ENCODE data around the gene IGFL1. TPM values are rescaled to one million over a fixed set of nuclear protein-coding genes. Genes with fewer than 3 reads are reported as not detected.
"Not testable (repeated sequence)": the region's sequence is repeated elsewhere in the genome, so short reads cannot be mapped to it uniquely, and the experiment has no call there.

The IGFL1 gene
- total RNA-seq, 5 donors from 2014 or later (not counting 1 experiment from before 2014, with no cell fraction given), result not detected

GRCh38 chr19:46220038-46220615 lies 9.4 kb upstream of the IGFL1 start:
- ATAC-seq (replicated peaks in 1 of 4) (no peak), DNase-seq (no peak)
- H3K9me3 ChIP-seq, result no peaks in the 10 kb centered on the region
- 82% methylated on average over 5 of the region's 8 CpGs for WGBS (ENCODE audit: insufficient coverage)
- H3K4me1 Mint-ChIP-seq, result peaks cover 0 to under 1% (median 0%) of the 10 kb centered on the region in 3 donors
- no peaks in the 10 kb centered on the region for H3K36me3 ChIP-seq (ENCODE audit: control insufficient read depth in 2 of 2, extremely low read depth in 1 of 2, insufficient read depth in 1 of 2, low read length in 1 of 2)
- no peaks in the 10 kb centered on the region for H3K36me3 Mint-ChIP-seq
- no peak overlapping the region for H3K27ac Mint-ChIP-seq
- H3K27ac ChIP-seq (ENCODE audit: low read length), result no peak overlapping the region
- no peak overlapping the region for H3K4me3 Mint-ChIP-seq
- H3K4me3 ChIP-seq (ENCODE audit: control insufficient read depth in 1 of 2, extremely low read depth in 1 of 2, low read length in 1 of 2), result no peak overlapping the region
- H3K9me3 Mint-ChIP-seq, result peaks cover 0 to 3% (median 0%) of the 10 kb centered on the region in 3 donors
- peaks cover 43 to 48% of the 10 kb centered on the region in 2 donors for H3K27me3 Mint-ChIP-seq
- H3K27me3 ChIP-seq (replicated peaks in 1 of 2; ENCODE audit: control insufficient read depth in 2 of 2, extremely low read depth in 1 of 2, insufficient read depth in 2 of 2, low read length in 1 of 2), result peaks cover 0 to 50% of the 10 kb centered on the region in 2 experiments
- POLR2A ChIA-PET, result no interaction called here
- CTCF ChIA-PET, result no interaction called here
- no peaks in the 10 kb centered on the region for H3K4me1 ChIP-seq (ENCODE audit: control insufficient read depth in 1 of 2, extremely low read depth in 1 of 2, insufficient read depth in 2 of 2, low read length in 2 of 2)

GRCh38 chr19:46221152-46221551 lies 8.4 kb upstream of the IGFL1 start:
- H3K36me3 Mint-ChIP-seq, result no peaks in the 10 kb centered on the region
- ChIA-PET POLR2A (no interaction called here), CTCF (interaction anchor here in 1 of 2 donors (0.7 kb wide), 1 partner anchor 1546 kb away, joined by 3 read pairs; no protein-coding TSS in a partner anchor)
- 86% methylated on average over 1 of the region's 2 CpGs for WGBS (ENCODE audit: insufficient coverage)
- Histone ChIP-seq H3K27me3 (replicated peaks in 1 of 2; ENCODE audit: control insufficient read depth in 2 of 2, extremely low read depth in 1 of 2, insufficient read depth in 2 of 2, low read length in 1 of 2) (peaks cover 0 to 51% of the 10 kb centered on the region in 2 experiments), H3K4me1 (ENCODE audit: control insufficient read depth in 1 of 2, extremely low read depth in 1 of 2, insufficient read depth in 2 of 2, low read length in 2 of 2) (peaks cover 0 to 7% of the 10 kb centered on the region in 2 experiments), H3K4me3 (ENCODE audit: control insufficient read depth in 1 of 2, extremely low read depth in 1 of 2, low read length in 1 of 2) (no peak overlapping the region), H3K27ac (ENCODE audit: low read length) (no peak overlapping the region), H3K9me3 (no peaks in the 10 kb centered on the region), H3K36me3 (ENCODE audit: control insufficient read depth in 2 of 2, extremely low read depth in 1 of 2, insufficient read depth in 1 of 2, low read length in 1 of 2) (no peaks in the 10 kb centered on the region)
- H3K9me3 Mint-ChIP-seq, result peaks cover 0 to 3% (median 0%) of the 10 kb centered on the region in 3 donors
- peaks cover 5 to 9% (median 6%) of the 10 kb centered on the region in 3 donors for H3K4me1 Mint-ChIP-seq
- no peak for DNase-seq
- H3K4me3 Mint-ChIP-seq, result no peak overlapping the region
- no peak for ATAC-seq (replicated peaks in 1 of 4)
- H3K27ac Mint-ChIP-seq, result no peak overlapping the region
- peaks cover 47 to 56% of the 10 kb centered on the region in 2 donors for H3K27me3 Mint-ChIP-seq

GRCh38 chr19:46221981-46222610 lies 7.4 kb upstream of the IGFL1 start:
- ChIA-PET POLR2A (interaction anchor here in 1 of 2 donors (0.6 kb wide), 1 partner anchor 146 kb away, joined by 3 read pairs; no protein-coding TSS in a partner anchor), CTCF (interaction anchor here in 1 of 2 donors (0.7 kb wide), 1 partner anchor 1545 kb away, joined by 3 read pairs; no protein-coding TSS in a partner anchor)
- DNase-seq (no peak), ATAC-seq (replicated peaks in 1 of 4) (no peak)
- Mint-ChIP-seq H3K27me3 (peaks cover 43 to 57% of the 10 kb centered on the region in 2 donors), H3K9me3 (no peaks in the 10 kb centered on the region), H3K36me3 (no peaks in the 10 kb centered on the region), H3K27ac (no peak overlapping the region), H3K4me1 (peaks cover 5 to 9% (median 6%) of the 10 kb centered on the region in 3 donors), H3K4me3 (no peak overlapping the region)
- no peak overlapping the region for H3K27ac ChIP-seq (ENCODE audit: low read length)
- no peak overlapping the region for H3K4me3 ChIP-seq (ENCODE audit: control insufficient read depth in 1 of 2, extremely low read depth in 1 of 2, low read length in 1 of 2)
- H3K36me3 ChIP-seq (ENCODE audit: control insufficient read depth in 2 of 2, extremely low read depth in 1 of 2, insufficient read depth in 1 of 2, low read length in 1 of 2), result no peaks in the 10 kb centered on the region
- H3K27me3 ChIP-seq (replicated peaks in 1 of 2; ENCODE audit: control insufficient read depth in 2 of 2, extremely low read depth in 1 of 2, insufficient read depth in 2 of 2, low read length in 1 of 2), result peaks cover 0 to 60% of the 10 kb centered on the region in 2 experiments
- H3K4me1 ChIP-seq (ENCODE audit: control insufficient read depth in 1 of 2, extremely low read depth in 1 of 2, insufficient read depth in 2 of 2, low read length in 2 of 2), result peaks cover 0 to 7% of the 10 kb centered on the region in 2 experiments
- no peaks in the 10 kb centered on the region for H3K9me3 ChIP-seq
- WGBS (ENCODE audit: insufficient coverage), result 42% methylated on average over 3 of the region's 7 CpGs

- H3K4me3 ChIP-seq (ENCODE audit: control insufficient read depth in 1 of 2, extremely low read depth in 1 of 2, low read length in 1 of 2); H3K27ac ChIP-seq (ENCODE audit: low read length); ATAC-seq (replicated peaks in 1 of 4); H3K9me3 ChIP-seq; H3K27ac Mint-ChIP-seq; H3K36me3 Mint-ChIP-seq; H3K36me3 ChIP-seq (ENCODE audit: control insufficient read depth in 2 of 2, extremely low read depth in 1 of 2, insufficient read depth in 1 of 2, low read length in 1 of 2); CTCF ChIA-PET; DNase-seq; POLR2A ChIA-PET; H3K9me3 Mint-ChIP-seq; H3K4me3 Mint-ChIP-seq; H3K4me1 ChIP-seq (ENCODE audit: control insufficient read depth in 1 of 2, extremely low read depth in 1 of 2, insufficient read depth in 2 of 2, low read length in 2 of 2); H3K4me1 Mint-ChIP-seq: not testable (repeated sequence)
- peaks cover 37 to 56% of the 10 kb centered on the region in 2 donors for H3K27me3 Mint-ChIP-seq
- WGBS (ENCODE audit: insufficient coverage), result 84% methylated on average over 5 of the region's 10 CpGs
- peaks cover 0 to 65% of the 10 kb centered on the region in 2 experiments for H3K27me3 ChIP-seq (replicated peaks in 1 of 2; ENCODE audit: control insufficient read depth in 2 of 2, extremely low read depth in 1 of 2, insufficient read depth in 2 of 2, low read length in 1 of 2)
Measured at GRCh38 chr19:46223787-46224186, 5.8 kb upstream of the IGFL1 start.

- Histone ChIP-seq H3K27me3 (replicated peaks in 1 of 2; ENCODE audit: control insufficient read depth in 2 of 2, extremely low read depth in 1 of 2, insufficient read depth in 2 of 2, low read length in 1 of 2) (peaks cover 0 to 69% of the 10 kb centered on the region in 2 experiments), H3K4me3 (ENCODE audit: control insufficient read depth in 1 of 2, extremely low read depth in 1 of 2, low read length in 1 of 2) (no peak overlapping the region), H3K9me3 (no peaks in the 10 kb centered on the region), H3K4me1 (ENCODE audit: control insufficient read depth in 1 of 2, extremely low read depth in 1 of 2, insufficient read depth in 2 of 2, low read length in 2 of 2) (peaks cover 0 to 7% of the 10 kb centered on the region in 2 experiments), H3K27ac (ENCODE audit: low read length) (no peak overlapping the region), H3K36me3 (ENCODE audit: control insufficient read depth in 2 of 2, extremely low read depth in 1 of 2, insufficient read depth in 1 of 2, low read length in 1 of 2) (no peaks in the 10 kb centered on the region)
- Mint-ChIP-seq H3K9me3 (no peaks in the 10 kb centered on the region), H3K27me3 (peaks cover 29 to 60% of the 10 kb centered on the region in 2 donors), H3K4me1 (peaks cover 5 to 9% (median 6%) of the 10 kb centered on the region in 3 donors), H3K27ac (no peak overlapping the region), H3K4me3 (no peak overlapping the region), H3K36me3 (no peaks in the 10 kb centered on the region)
- 80% methylated on average over 1 of the region's 3 CpGs for WGBS (ENCODE audit: insufficient coverage)
- DNase-seq (no peak), ATAC-seq (replicated peaks in 1 of 4) (no peak)
- CTCF ChIA-PET, result no interaction called here
- POLR2A ChIA-PET, result no interaction called here
Measured at GRCh38 chr19:46224773-46225172, 4.8 kb upstream of the IGFL1 start.

- Mint-ChIP-seq H3K36me3 (no peaks in the 10 kb centered on the region), H3K27ac (no peak overlapping the region), H3K27me3 (peaks cover 37 to 65% of the 10 kb centered on the region in 2 donors), H3K4me1 (peaks cover 5 to 9% (median 6%) of the 10 kb centered on the region in 3 donors), H3K4me3 (no peak overlapping the region), H3K9me3 (no peaks in the 10 kb centered on the region)
- Histone ChIP-seq H3K36me3 (ENCODE audit: control insufficient read depth in 2 of 2, extremely low read depth in 1 of 2, insufficient read depth in 1 of 2, low read length in 1 of 2) (no peaks in the 10 kb centered on the region), H3K4me1 (ENCODE audit: control insufficient read depth in 1 of 2, extremely low read depth in 1 of 2, insufficient read depth in 2 of 2, low read length in 2 of 2) (peaks cover 0 to 7% of the 10 kb centered on the region in 2 experiments), H3K9me3 (no peaks in the 10 kb centered on the region), H3K4me3 (ENCODE audit: control insufficient read depth in 1 of 2, extremely low read depth in 1 of 2, low read length in 1 of 2) (no peak overlapping the region), H3K27me3 (replicated peaks in 1 of 2; ENCODE audit: control insufficient read depth in 2 of 2, extremely low read depth in 1 of 2, insufficient read depth in 2 of 2, low read length in 1 of 2) (peaks cover 0 to 70% of the 10 kb centered on the region in 2 experiments), H3K27ac (ENCODE audit: low read length) (no peak overlapping the region)
- DNase-seq (peak in 1 of 35 experiments; percentile 12), ATAC-seq (replicated peaks in 1 of 4) (no peak)
- 0% methylated on average over 3 of the region's 5 CpGs for WGBS (ENCODE audit: insufficient coverage)
- CTCF ChIA-PET, result no interaction called here
- POLR2A ChIA-PET, result no interaction called here
Measured at GRCh38 chr19:46225558-46226004, 4.0 kb upstream of the IGFL1 start.
